Upper lobe of right lung (tissue), 1 donor: ENCODE results near the gene ERCC3. TPM values are rescaled to one million over a fixed set of nuclear protein-coding genes. Genes with fewer than 3 reads are reported as not detected.
"Not testable (repeated sequence)": the region's sequence is repeated elsewhere in the genome, so short reads cannot be mapped to it uniquely, and the experiment has no call there.

ENCODE experiments used
- ATAC-seq: fragments of 200-7000 bp; cut with Tn5 transposase; one replicate; pipeline ENCODE4 v1.9.1; 2020; ENCODE audit warnings: mild to moderate bottlenecking, moderate library complexity
- DNase-seq: peaks from one replicate; pipeline ENCODE4 v3.0.0-alpha.2; 2020
- H3K27ac ChIP-seq: fragments of 200-600 bp; one replicate; pipeline ENCODE4 v1.8.0; 2022
- H3K27me3 ChIP-seq: fragments of 200-600 bp; one replicate; pipeline ENCODE4 v1.8.0; 2022; ENCODE audit warnings: mild to moderate bottlenecking
- H3K36me3 ChIP-seq: fragments of 200-600 bp; one replicate; pipeline ENCODE4 v1.8.0; 2022
- H3K4me1 ChIP-seq: fragments of 200-600 bp; one replicate; pipeline ENCODE4 v1.8.0; 2022
- H3K4me3 ChIP-seq: fragments of 200-600 bp; one replicate; pipeline ENCODE4 v1.8.0; 2022; ENCODE audit warnings: mild to moderate bottlenecking
- H3K9me3 ChIP-seq: fragments of 200-600 bp; one replicate; pipeline ENCODE4 v1.8.0; 2022
- intact Hi-C: fragments of 100-400 bp; cut with DNase I; formaldehyde crosslinking; loops from one replicate; pipeline ENCODE4 v1.11.0; 2022
- total RNA-seq: library from RNA; stranded (reverse); fragmentation: NEBNext Ultra II Directional; extraction: Animal tissue kit (Norgen Biotek cat#: 25700); gene quantifications from one replicate; pipeline ENCODE4 v1.2.1, GENCODE V29; 2021
- TF ChIP-seq, protein P1 (sequence below): fragments of 200-600 bp; IDR thresholded peaks from one replicate; pipeline ENCODE4 v1.8.0; 2022; ENCODE audit warnings: antibody characterized with exemption
- donor health status: DM: no; HTN: yes; CAD: no; lungs with severe emphysema.

The ERCC3 gene
- total RNA-seq, 1 donor from 2014 or later: 36.9 TPM

DNA sequence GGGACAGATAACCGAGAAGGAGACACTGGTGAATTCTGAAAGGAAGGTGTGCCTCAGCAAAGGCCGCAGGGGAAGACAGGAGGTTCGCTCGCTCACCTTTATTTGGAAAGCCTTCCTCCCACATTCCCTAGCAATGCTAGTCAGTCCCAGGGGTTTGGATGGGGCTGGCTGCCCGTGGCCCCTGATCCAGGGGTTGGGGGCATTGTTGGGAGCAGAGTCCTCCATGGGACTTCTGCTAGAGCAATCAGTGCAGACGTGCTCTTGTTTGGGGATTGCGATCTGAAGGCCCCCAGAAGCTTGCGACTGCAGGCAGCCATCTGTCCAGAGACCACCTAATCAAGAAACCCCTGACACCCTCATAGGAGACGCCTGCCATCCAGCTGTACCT is 67.8 kb downstream of the ERCC3 start:
- H3K4me3 ChIP-seq: no peak overlapping the region
- no peak for DNase-seq

DNA sequence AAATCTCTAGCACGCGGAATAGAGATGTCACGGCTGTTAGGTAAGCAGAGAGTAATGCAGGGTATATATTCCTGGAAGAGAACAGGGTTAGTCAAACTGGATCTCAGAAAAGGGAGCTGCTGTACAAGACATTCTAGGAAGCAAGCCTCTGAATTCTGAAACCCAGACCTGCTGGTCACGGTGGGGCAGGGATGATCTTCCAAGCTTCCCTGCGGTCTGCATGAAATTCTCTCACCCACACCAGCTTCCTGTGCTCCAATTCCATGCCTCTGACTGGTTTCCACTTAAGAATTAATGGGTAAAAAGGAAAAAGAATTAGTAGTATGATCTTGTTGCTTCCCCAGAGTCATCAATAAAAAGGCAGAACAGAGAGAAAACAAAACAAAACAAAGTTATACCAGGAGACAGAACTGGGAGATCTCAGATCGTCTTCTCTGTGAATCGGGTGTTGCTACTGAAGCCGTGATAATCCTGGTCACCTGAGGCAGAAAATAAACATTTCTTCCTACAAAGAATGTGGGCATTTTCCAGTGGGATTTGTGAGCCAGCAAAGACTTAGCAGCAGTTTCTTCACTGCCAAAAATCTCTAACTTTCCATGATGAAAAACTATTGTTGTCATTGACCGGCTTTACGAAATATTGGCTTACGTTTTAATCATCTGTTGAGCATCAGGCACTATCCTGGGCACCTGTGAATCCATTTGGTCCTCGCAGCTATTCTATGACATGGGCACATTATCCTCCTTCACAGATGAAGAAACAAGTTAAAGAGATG is 68.6 kb downstream of the ERCC3 start:
- H3K27ac ChIP-seq: no peak overlapping the region
- no peak for DNase-seq
- H3K9me3 ChIP-seq: no peaks in the 10 kb centered on the region
- TF ChIP-seq, protein P1, sequence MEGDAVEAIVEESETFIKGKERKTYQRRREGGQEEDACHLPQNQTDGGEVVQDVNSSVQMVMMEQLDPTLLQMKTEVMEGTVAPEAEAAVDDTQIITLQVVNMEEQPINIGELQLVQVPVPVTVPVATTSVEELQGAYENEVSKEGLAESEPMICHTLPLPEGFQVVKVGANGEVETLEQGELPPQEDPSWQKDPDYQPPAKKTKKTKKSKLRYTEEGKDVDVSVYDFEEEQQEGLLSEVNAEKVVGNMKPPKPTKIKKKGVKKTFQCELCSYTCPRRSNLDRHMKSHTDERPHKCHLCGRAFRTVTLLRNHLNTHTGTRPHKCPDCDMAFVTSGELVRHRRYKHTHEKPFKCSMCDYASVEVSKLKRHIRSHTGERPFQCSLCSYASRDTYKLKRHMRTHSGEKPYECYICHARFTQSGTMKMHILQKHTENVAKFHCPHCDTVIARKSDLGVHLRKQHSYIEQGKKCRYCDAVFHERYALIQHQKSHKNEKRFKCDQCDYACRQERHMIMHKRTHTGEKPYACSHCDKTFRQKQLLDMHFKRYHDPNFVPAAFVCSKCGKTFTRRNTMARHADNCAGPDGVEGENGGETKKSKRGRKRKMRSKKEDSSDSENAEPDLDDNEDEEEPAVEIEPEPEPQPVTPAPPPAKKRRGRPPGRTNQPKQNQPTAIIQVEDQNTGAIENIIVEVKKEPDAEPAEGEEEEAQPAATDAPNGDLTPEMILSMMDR: no peak
- H3K36me3 ChIP-seq: no peaks in the 10 kb centered on the region
- intact Hi-C loops: no loop called here
- H3K27me3 ChIP-seq: peaks cover 30% of the 10 kb centered on the region
- ATAC-seq: no peak
- no peak overlapping the region for H3K4me3 ChIP-seq
- H3K4me1 ChIP-seq: no peaks in the 10 kb centered on the region

More for the DNA sequence above, 67.8 kb downstream of the ERCC3 start:
- intact Hi-C loops: no loop called here
- Histone ChIP-seq H3K27ac (no peak overlapping the region), H3K27me3 (peaks cover 22% of the 10 kb centered on the region), H3K4me1 (no peaks in the 10 kb centered on the region), H3K36me3 (no peaks in the 10 kb centered on the region), H3K9me3 (no peaks in the 10 kb centered on the region)
- ATAC-seq: peak; percentile 3
- TF ChIP-seq, protein P1: no peak

DNA sequence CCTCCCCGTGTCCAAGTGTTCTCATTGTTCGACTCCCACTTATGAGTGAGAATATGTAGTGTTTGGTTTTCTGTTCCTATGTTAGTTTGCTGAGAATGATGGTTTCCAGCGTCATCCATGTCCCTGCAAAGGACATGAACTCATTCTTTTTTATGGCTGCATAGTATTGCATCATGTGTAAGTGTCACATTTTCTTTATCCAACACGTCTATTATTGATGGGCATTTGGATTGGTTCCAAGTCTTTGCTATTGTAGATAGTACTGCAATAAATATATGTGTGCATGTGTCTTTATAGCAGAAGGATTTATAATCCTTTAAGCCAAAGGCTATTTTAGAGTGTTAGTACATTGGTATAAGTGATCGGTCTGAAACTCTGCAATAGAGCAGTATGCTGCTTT is 69.8 kb downstream of the ERCC3 start:
- ATAC-seq: not testable (repeated sequence)
- H3K27me3 ChIP-seq: peaks cover 39% of the 10 kb centered on the region

DNA sequence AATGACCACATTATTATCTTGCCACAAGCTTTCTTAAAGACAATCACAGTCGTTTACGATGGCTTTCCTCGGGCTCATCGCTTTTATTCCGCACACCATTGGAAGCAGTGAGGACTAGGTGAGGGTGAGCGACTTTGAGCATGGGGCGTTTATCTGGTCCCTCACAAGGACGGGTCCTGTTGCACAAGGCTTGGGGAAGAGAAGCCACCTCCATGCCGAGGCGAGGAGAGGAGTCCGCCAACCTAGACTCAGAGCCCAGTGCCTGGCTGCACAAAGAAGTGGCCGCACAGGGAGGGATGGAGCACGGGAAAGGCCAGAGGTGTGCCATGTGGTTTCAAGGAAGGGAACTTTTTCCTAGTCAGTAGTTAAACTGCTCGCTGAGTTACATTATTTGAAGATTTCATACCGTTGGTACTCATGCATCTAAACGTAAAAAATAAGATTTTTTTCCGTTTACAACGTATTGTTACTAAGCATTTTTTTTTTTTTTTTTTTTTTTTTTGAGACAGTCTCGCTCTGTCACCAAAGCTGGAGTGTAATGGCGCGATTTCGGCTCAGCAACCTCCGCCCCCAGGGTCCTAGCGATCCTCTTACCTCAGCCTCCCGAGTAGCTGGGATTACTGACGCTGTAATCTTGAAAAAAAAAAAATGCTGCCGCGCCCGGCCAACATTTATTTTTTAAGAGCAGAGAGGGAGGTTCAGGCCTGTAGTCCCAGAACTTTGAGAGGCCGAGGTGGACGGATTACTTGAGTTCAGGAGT is 73.0 kb downstream of the ERCC3 start:
- intact Hi-C loops: no loop called here
- no peak for ATAC-seq
- H3K36me3 ChIP-seq: no peaks in the 10 kb centered on the region
- no peaks in the 10 kb centered on the region for H3K9me3 ChIP-seq
- H3K27ac ChIP-seq: no peak overlapping the region
- H3K27me3 ChIP-seq: peaks cover 59% of the 10 kb centered on the region
- H3K4me1 ChIP-seq: peaks cover 13% of the 10 kb centered on the region
- H3K4me3 ChIP-seq: no peak overlapping the region
- TF ChIP-seq, protein P1: no peak
- DNase-seq: no peak

More for the DNA sequence above, 69.8 kb downstream of the ERCC3 start:
- H3K9me3 ChIP-seq, H3K27ac ChIP-seq, intact Hi-C loops, H3K4me1 ChIP-seq, DNase-seq, H3K36me3 ChIP-seq, H3K4me3 ChIP-seq: not testable (repeated sequence)

DNA sequence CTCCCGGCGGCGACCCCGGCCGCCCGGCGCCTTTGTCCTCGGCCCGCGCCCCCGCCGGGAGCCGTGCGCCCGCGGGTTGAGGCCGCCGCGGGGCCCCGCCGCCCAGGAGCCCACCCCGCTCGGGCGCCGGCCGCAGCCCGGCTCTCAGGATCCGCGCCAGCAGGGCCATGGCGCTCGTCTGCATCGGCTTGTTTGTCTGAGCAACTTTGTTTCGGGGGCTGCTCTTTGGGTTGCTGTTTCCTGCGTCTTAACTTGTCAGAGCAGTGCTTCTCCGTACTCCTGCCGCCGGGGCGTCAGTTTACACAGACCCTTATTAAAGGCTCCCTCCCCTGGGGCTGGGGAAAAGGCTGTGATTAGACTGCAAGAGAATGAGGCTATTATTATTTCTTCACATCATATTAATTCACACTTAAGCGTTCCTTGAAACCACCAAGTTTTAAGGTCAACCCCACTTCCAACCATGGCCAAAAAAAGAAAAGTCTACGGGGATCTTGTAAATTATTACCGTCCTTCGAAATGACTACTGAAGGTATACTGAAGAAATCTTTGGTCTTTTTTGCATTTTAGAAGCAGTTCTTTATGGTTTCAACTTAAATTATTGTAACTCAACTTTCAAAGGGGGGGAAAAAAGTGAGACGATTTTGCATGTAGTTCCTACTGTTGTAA is 73.7 kb downstream of the ERCC3 start, which contains the start of gene CYP27C1:
Gene CYP27C1 (minus strand): TSS at position 198 of the 666 bp plus-strand sequence. CDS start 29 bp downstream, at position 169.
- intact Hi-C loops: no loop called here
- H3K27ac ChIP-seq: no peak within 1 kb of the TSS

More for the DNA sequence above, 73.7 kb downstream of the ERCC3 start, which contains the start of gene CYP27C1:
- TF ChIP-seq, protein P1: no peak
- Histone ChIP-seq H3K36me3 (no peaks in the 10 kb centered on the region), H3K27me3 (peaks cover 59% of the 10 kb centered on the region), H3K4me1 (peaks cover 13% of the 10 kb centered on the region), H3K9me3 (no peaks in the 10 kb centered on the region), H3K4me3 (peak within 1 kb of the TSS; percentile 36)
- DNase-seq: no peak
- ATAC-seq: peak; percentile 19
